ENCODE measurements around the gene APCDD1L.
"Not testable (repeated sequence)": the region's sequence is repeated elsewhere in the genome, so short reads cannot be mapped to it uniquely, and the experiment has no call there.

DNA sequence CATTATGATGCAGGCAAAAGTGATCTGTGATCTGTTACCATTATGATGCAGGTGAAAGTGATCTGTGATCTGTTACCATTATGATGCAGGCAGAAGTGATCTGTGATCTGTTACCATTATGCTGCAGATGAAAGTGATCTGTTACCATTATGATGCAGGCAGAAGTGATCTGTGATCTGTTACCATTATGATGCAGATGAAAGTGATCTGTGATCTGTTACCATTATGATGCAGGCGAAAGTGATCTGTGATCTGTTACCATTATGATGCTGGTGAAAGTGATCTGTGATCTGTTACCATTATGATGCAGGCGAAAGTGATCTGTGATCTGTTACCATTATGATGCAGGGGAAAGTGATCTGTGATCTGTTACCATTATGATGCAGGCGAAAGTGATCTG is 87.6 kb downstream of the APCDD1L start:
- TF ChIP-seq POLR2A (IDR thresholded peaks at IDR 0.05; ENCODE audit: low read depth, low read length); TAF1 (IDR thresholded peaks at IDR 0.05; ENCODE audit: borderline replicate concordance, low read depth, low read length); POLR2AphosphoS5 (IDR thresholded peaks at IDR 0.05; ENCODE audit: low read depth, low read length): not testable (repeated sequence)

Data from GM12892 (cell line).